Vagina (tissue), 2 donors: Measurements from ENCODE around the gene KDM7A. TPM values are rescaled to one million over a fixed set of nuclear protein-coding genes. Genes with fewer than 3 reads are reported as not detected.

Experiments used
- DNase-seq, 2 donors: peaks; one replicate each; pipeline ENCODE4 v3.0.0-alpha.2; 2017; ENCODE audit errors: extremely low spot score in 2 of 2
- H3K27ac ChIP-seq: fragments of 200-600 bp; sonication (generic); one replicate; pipeline ENCODE4 v1.5.1; 2019
- H3K27me3 ChIP-seq: fragments of 200-600 bp; sonication (generic); one replicate; pipeline ENCODE4 v1.5.1; 2019
- H3K36me3 ChIP-seq, 2 donors: fragments of 200-600 bp; sonication (generic); one replicate each; pipeline ENCODE4 v1.5.1; 2017 to 2019
- H3K4me1 ChIP-seq: fragments of 200-600 bp; sonication (generic); one replicate; pipeline ENCODE4 v1.5.1; 2019
- H3K4me3 ChIP-seq, 2 donors: fragments of 200-600 bp; sonication (generic); 1 replicate in 1 of 2; 2 replicates in 1 of 2; pipeline ENCODE4 v1.5.1; 2016 to 2019
- H3K9me3 ChIP-seq: fragments of 200-600 bp; sonication (generic); one replicate; pipeline ENCODE4 v1.5.1; 2019
- POLR2A ChIP-seq, 2 donors: fragments of 450-650 bp; IDR thresholded peaks; one replicate each; pipeline ENCODE4 v1.6.1; 2017; ENCODE audit warnings: antibody characterized with exemption in 2 of 2, mild to moderate bottlenecking in 2 of 2, moderate library complexity in 2 of 2
- POLR2AphosphoS5 ChIP-seq, 2 donors: sonication (generic); formaldehyde crosslinking; IDR thresholded peaks; one replicate each; pipeline ENCODE4 v1.9.0; 2017; ENCODE audit warnings: antibody characterized with exemption in 2 of 2, mild to moderate bottlenecking in 2 of 2, low read depth in 1 of 2; ENCODE audit not compliant: insufficient read depth in 1 of 2
- intact Hi-C: fragments of 100-400 bp; cut with DNase I; formaldehyde crosslinking; loops from one replicate; pipeline ENCODE4 v1.15.1; 2023
- small RNA-seq: library from RNA; depleted of rRNA; stranded (forward); fragments of <200 nt; gene quantifications from one replicate; pipeline ENCODE3, GENCODE V24; 2016
- total RNA-seq: library from RNA; depleted of rRNA; stranded (reverse); fragments of >200 nt; gene quantifications from one replicate; pipeline ENCODE4 v1.2.3, GENCODE V29; 2016
- TF ChIP-seq, protein P1 (sequence below), 3 experiments: fragments of 450-650 bp in 2 of 3; fragments of 200-600 bp in 1 of 3; sonication (generic) in 1 of 3; IDR thresholded peaks; one replicate each; pipeline ENCODE4 v1.5.1; 2017 to 2019; ENCODE audit warnings: antibody characterized with exemption in 3 of 3, mild to moderate bottlenecking in 2 of 3, moderate library complexity in 2 of 3

The KDM7A gene
- total RNA-seq, 1 donor from 2014 or later = 24.6 TPM

DNA sequence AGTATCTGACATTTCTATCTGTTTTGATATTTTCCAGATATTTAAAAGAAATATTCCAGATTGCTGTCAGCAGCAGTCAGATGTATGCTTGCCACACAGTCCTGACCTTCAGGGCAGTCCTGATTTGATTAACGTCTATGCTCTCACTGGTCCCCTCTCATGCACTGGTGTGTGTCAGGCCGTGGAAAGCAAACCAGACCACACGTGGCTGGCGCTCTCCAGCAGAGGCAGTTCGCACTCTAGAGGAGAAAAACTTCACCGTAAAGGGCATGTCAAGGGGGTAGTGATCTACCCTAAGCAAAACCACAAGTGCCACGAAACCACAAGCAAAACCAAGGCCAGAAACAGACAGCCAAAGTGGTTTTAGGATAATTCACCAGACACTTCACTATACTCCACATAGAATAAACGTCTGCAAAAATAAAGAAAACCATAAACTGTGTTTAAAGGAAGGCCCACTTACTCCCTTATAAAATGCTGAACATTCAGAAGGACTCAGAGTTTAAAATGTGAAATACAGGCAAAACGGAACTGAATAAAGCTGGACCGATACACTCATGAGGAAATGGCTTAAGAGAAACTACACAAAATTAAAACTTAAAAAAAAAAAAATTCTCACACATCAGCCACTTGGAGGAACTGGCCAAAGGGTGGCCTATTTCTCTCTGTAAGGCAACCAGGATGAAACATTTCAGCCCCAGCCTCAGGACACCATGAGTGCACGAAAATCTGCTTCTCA lies 140.4 kb downstream of the KDM7A start:
- peaks cover 0 to 35% of the 10 kb centered on the region in 2 donors for H3K36me3 ChIP-seq
- H3K9me3 ChIP-seq = no peaks in the 10 kb centered on the region
- no peak overlapping the region for H3K4me3 ChIP-seq
- DNase-seq = no peak
- no peaks in the 10 kb centered on the region for H3K27me3 ChIP-seq
- H3K4me1 ChIP-seq = no peaks in the 10 kb centered on the region
- no peak overlapping the region for H3K27ac ChIP-seq
- intact Hi-C loops = no loop called here
- TF ChIP-seq POLR2A (IDR thresholded peaks at IDR 0.05) = no peak
- no peak for TF ChIP-seq POLR2AphosphoS5 (IDR thresholded peaks at IDR 0.05; ENCODE audit: insufficient read depth in 1 of 2, low read depth in 1 of 2)
- TF ChIP-seq, protein P1, sequence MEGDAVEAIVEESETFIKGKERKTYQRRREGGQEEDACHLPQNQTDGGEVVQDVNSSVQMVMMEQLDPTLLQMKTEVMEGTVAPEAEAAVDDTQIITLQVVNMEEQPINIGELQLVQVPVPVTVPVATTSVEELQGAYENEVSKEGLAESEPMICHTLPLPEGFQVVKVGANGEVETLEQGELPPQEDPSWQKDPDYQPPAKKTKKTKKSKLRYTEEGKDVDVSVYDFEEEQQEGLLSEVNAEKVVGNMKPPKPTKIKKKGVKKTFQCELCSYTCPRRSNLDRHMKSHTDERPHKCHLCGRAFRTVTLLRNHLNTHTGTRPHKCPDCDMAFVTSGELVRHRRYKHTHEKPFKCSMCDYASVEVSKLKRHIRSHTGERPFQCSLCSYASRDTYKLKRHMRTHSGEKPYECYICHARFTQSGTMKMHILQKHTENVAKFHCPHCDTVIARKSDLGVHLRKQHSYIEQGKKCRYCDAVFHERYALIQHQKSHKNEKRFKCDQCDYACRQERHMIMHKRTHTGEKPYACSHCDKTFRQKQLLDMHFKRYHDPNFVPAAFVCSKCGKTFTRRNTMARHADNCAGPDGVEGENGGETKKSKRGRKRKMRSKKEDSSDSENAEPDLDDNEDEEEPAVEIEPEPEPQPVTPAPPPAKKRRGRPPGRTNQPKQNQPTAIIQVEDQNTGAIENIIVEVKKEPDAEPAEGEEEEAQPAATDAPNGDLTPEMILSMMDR (IDR thresholded peaks at IDR 0.05) = no peak

DNA sequence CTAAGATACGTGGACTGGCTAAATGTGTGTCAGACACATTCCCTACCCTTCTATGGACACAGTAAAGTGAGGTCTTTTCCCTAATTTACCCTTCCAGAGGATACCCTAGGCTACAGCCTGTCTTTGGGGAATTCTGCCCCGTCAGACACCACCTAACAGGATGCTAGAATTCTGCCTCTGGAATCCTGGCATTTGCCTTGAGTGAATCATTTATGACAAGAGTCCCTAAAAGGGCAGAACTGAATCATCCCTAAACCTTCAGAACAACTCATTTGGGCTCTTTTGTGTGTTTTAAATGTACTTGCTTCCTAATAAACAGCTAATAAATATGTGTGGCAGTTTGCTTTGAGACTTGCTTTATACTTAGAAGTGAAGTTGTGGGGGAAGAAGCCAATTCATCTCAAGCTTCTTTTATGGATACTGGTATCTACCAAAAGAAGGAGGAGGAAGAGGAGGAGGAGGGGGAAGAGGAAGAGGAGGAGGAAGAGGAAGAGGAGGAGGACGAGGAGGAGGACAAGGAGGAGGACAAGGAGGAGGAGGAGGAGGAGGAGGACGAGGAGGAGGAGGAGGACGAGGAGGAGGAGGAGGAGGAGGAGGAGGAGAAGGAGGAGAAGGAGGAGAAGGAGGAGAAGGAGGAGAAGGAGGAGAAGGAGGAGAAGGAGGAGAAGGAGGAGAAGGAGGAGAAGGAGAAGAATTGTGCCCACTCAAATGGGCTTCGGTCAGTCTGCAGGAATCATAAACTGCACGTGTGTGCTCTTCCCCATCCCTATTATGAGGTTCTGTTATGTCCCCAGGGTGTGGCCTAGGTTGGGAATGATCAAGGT lies 141.2 kb downstream of the KDM7A start:
- no peak overlapping the region for H3K4me3 ChIP-seq
- no peak for DNase-seq
- peaks cover 0 to 33% of the 10 kb centered on the region in 2 donors for H3K36me3 ChIP-seq
- TF ChIP-seq, protein P1 (IDR thresholded peaks at IDR 0.05) = no peak
- TF ChIP-seq POLR2AphosphoS5 (IDR thresholded peaks at IDR 0.05; ENCODE audit: insufficient read depth in 1 of 2, low read depth in 1 of 2) = no peak
- TF ChIP-seq POLR2A (IDR thresholded peaks at IDR 0.05) = no peak
- no peak overlapping the region for H3K27ac ChIP-seq
- H3K9me3 ChIP-seq = no peaks in the 10 kb centered on the region
- intact Hi-C loops = no loop called here
- no peaks in the 10 kb centered on the region for H3K4me1 ChIP-seq
- H3K27me3 ChIP-seq = no peaks in the 10 kb centered on the region

Small RNA genes lying within 50 kb of the gene (small RNA-seq; reads per million reads assigned to genes)
- gene RF00019 = not detected
- not detected for gene RNU6-797P

Other genes starting within 250 kb of the KDM7A start
- gene PARP12, start 114.0 kb downstream of the KDM7A start, total RNA-seq = 42.2 TPM
- gene SLC37A3, start 221.5 kb upstream of the KDM7A start, total RNA-seq = 80.8 TPM
- gene RAB19, start 227.1 kb upstream of the KDM7A start, total RNA-seq = not detected